ENCODE measurements around the gene ZNF416. TPM values are rescaled to one million over a fixed set of nuclear protein-coding genes. Genes with fewer than 3 reads are reported as not detected.

Gene ZNF416
- total and polyA plus RNA-seq, 2 of the 8 experiments (the other 6 are each of a cell fraction or from before 2014, with no cell fraction given), result 3.2 to 10.3 TPM

DNA sequence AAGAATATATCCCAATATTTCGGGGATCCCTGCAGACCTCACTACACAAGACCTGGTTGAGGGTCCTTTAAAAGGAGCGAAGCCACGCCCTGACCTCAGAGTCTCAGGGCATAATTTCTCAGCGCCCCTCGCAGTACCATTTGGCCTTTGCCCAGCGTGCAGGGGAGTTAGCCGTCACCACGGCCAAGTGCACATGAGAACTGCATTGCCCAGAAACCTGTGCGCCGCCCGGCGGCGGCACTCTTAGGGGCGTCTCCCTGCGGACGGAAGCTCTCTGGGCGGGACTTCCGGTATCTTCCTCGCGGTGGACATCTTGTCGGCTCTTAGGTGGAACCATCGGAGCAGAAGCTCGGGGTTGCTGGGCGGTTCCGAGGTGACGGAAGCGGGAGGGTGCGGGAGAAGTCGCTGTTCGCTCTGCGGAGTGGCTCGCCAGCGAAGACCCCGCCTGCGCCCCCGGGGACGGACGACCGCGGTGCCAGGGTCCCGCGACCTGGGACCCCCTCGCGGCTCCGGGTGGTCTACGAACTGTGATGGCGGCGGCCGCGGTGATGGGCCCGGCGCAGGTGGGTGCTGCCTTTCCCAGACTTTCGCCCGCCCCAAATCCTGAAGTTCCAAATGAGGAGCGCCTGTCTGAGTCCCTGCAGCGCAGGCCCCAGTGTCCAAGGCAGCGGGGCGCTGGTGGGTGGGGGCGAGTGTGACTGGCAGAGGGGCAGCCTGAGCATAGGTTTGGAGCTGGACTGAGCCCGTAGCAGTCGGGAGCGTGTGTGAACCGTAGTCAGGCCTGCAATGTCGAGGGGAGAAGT, 35.4 kb upstream of the ZNF416 start, which contains the start of gene ZNF134 (continued):
- no peak for TF ChIP-seq E2F6 (IDR thresholded peaks at IDR 0.05)
- peak; percentile 72 for TF ChIP-seq SIX5 (IDR thresholded peaks at IDR 0.05; ENCODE audit: low read depth, low read length)
